HUES6 (cell line): ENCODE data around the gene RNU4-1.
"Not testable (repeated sequence)": the region's sequence is repeated elsewhere in the genome, so short reads cannot be mapped to it uniquely, and the experiment has no call there.

Experiments
- H3K27ac ChIP-seq: 2 replicates; pipeline ENCODE4 v1.7.0; 2013; ENCODE audit warnings: low read depth, mild to moderate bottlenecking, low read length, inconsistent platforms
- H3K27me3 ChIP-seq: 2 replicates; pipeline ENCODE4 v1.6.1; 2013; ENCODE audit warnings: low read length; ENCODE audit not compliant: control insufficient read depth, insufficient read depth
- H3K36me3 ChIP-seq: 2 replicates; pipeline ENCODE4 v1.6.1; 2013; ENCODE audit warnings: low read length; ENCODE audit not compliant: control insufficient read depth, insufficient read depth
- H3K4me1 ChIP-seq: 2 replicates; pipeline ENCODE4 v1.6.1; 2013; ENCODE audit warnings: low read length; ENCODE audit not compliant: control insufficient read depth, insufficient read depth
- H3K4me3 ChIP-seq: 2 replicates; pipeline ENCODE4 v1.5.1; 2013; ENCODE audit warnings: low read depth, low read length
- H3K9ac ChIP-seq: one replicate; pipeline ENCODE4 v1.6.1; 2013; ENCODE audit warnings: mild to moderate bottlenecking, low read length
- H3K9me3 ChIP-seq: 2 replicates; pipeline ENCODE4 v1.6.1; 2013; ENCODE audit warnings: low read depth, low read length; ENCODE audit not compliant: control insufficient read depth, insufficient read depth

The RNU4-1 gene

GRCh38 chr12:120253313-120253712, 39.7 kb downstream of the RNU4-1 start:
- H3K9me3 ChIP-seq, H3K27me3 ChIP-seq, H3K9ac ChIP-seq, H3K27ac ChIP-seq, H3K4me3 ChIP-seq: not testable (repeated sequence)
- H3K4me1 ChIP-seq, result peaks cover 53% of the 10 kb centered on the region
- peaks cover 17% of the 10 kb centered on the region for H3K36me3 ChIP-seq

GRCh38 chr12:120252071-120252906, 40.7 kb downstream of the RNU4-1 start:
- H3K27ac ChIP-seq, result no peak overlapping the region

GRCh38 chr12:120251364-120252070, 41.5 kb downstream of the RNU4-1 start:
- H3K27me3 ChIP-seq, H3K27ac ChIP-seq, H3K4me3 ChIP-seq, H3K9ac ChIP-seq, H3K9me3 ChIP-seq: not testable (repeated sequence)
- Histone ChIP-seq H3K36me3 (peaks cover 20% of the 10 kb centered on the region), H3K4me1 (peaks cover 50% of the 10 kb centered on the region)

More at GRCh38 chr12:120252071-120252906, 40.7 kb downstream of the RNU4-1 start:
- Histone ChIP-seq H3K36me3 (peaks cover 17% of the 10 kb centered on the region), H3K9me3 (no peaks in the 10 kb centered on the region), H3K4me3 (no peak overlapping the region), H3K9ac (no peak overlapping the region), H3K4me1 (peaks cover 54% of the 10 kb centered on the region), H3K27me3 (no peaks in the 10 kb centered on the region)

GRCh38 chr12:120249875-120250795, 42.9 kb downstream of the RNU4-1 start:
- Histone ChIP-seq H3K4me1 (peaks cover 55% of the 10 kb centered on the region), H3K9ac (no peak overlapping the region), H3K36me3 (peaks cover 18% of the 10 kb centered on the region), H3K4me3 (no peak overlapping the region), H3K9me3 (no peaks in the 10 kb centered on the region), H3K27me3 (no peaks in the 10 kb centered on the region), H3K27ac (0 out of 2 replicates have a peak overlapping the region, but pooled peaks have one; percentile 14)

- Histone ChIP-seq H3K4me1 (peaks cover 56% of the 10 kb centered on the region), H3K9me3 (no peaks in the 10 kb centered on the region), H3K36me3 (peaks cover 13% of the 10 kb centered on the region), H3K9ac (no peak overlapping the region), H3K27me3 (no peaks in the 10 kb centered on the region), H3K4me3 (no peak overlapping the region), H3K27ac (no peak overlapping the region)
Observed at GRCh38 chr12:120249266-120249874, 43.7 kb downstream of the RNU4-1 start.

GRCh38 chr12:120247621-120248030, 45.4 kb downstream of the RNU4-1 start:
- Histone ChIP-seq H3K27me3 (no peaks in the 10 kb centered on the region), H3K9ac (no peak overlapping the region), H3K9me3 (no peaks in the 10 kb centered on the region), H3K27ac (no peak overlapping the region), H3K4me1 (peaks cover 62% of the 10 kb centered on the region), H3K4me3 (no peak overlapping the region), H3K36me3 (peaks cover 10% of the 10 kb centered on the region)

GRCh38 chr12:120247183-120247582, 45.9 kb downstream of the RNU4-1 start:
- Histone ChIP-seq H3K27ac (no peak overlapping the region), H3K9ac (no peak overlapping the region), H3K27me3 (no peaks in the 10 kb centered on the region), H3K4me1 (peaks cover 63% of the 10 kb centered on the region), H3K36me3 (peaks cover 10% of the 10 kb centered on the region), H3K4me3 (no peak overlapping the region), H3K9me3 (no peaks in the 10 kb centered on the region)

GRCh38 chr12:120246705-120247104, 46.3 kb downstream of the RNU4-1 start:
- H3K27ac ChIP-seq, H3K4me3 ChIP-seq, H3K27me3 ChIP-seq, H3K9ac ChIP-seq, H3K9me3 ChIP-seq: not testable (repeated sequence)
- Histone ChIP-seq H3K36me3 (peaks cover 10% of the 10 kb centered on the region), H3K4me1 (peaks cover 63% of the 10 kb centered on the region)
